CD4-positive, alpha-beta T cell treated with Interleukin-4 for 4 hours (primary cell): ENCODE results near the gene SNAI3.

Source experiments
- DNase-seq: peaks from one replicate; pipeline ENCODE4 v3.0.0-alpha.2; 2020

SNAI3 gene

DNA sequence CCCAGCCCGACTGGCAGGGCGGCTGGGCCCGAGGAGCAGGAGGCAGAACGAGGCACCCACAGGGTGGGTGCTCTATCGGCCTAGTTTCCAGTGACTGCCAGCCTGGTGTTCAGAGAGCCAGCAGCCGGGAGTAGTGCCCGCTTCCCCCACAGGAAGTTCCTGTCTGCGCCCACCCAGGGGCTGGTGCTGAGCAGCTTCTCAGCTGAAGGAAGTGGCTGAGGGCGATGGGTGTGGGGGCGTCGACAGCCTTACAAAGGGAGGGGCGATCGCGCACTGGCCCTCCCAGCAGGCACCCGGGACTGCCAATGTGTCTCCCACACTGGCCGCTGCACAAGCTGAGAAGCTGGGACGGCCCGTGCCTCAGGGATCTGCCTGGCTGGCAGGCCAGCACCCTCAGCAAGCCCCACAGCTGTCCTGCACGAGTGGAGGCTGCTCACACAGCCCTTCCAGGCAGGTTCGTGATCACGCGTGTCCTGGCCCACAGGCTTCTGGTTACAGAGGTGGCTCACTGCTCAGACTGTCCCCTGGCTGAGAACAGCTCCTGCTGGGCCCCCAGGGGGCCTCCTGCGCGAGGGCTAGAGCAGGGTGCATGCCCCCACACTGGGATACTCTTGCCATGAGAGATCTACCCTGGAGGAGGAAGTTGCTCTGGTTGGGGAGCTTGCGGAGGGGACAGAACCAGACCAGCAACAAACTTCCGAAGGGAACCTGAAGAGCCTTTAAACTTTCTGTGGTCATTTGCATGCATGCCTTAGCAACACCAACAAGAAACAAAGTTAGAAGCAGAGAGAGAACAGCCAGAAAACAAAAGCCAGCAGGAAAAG, 17.4 kb upstream of the SNAI3 start:
- DNase-seq: peak; percentile 70

DNA sequence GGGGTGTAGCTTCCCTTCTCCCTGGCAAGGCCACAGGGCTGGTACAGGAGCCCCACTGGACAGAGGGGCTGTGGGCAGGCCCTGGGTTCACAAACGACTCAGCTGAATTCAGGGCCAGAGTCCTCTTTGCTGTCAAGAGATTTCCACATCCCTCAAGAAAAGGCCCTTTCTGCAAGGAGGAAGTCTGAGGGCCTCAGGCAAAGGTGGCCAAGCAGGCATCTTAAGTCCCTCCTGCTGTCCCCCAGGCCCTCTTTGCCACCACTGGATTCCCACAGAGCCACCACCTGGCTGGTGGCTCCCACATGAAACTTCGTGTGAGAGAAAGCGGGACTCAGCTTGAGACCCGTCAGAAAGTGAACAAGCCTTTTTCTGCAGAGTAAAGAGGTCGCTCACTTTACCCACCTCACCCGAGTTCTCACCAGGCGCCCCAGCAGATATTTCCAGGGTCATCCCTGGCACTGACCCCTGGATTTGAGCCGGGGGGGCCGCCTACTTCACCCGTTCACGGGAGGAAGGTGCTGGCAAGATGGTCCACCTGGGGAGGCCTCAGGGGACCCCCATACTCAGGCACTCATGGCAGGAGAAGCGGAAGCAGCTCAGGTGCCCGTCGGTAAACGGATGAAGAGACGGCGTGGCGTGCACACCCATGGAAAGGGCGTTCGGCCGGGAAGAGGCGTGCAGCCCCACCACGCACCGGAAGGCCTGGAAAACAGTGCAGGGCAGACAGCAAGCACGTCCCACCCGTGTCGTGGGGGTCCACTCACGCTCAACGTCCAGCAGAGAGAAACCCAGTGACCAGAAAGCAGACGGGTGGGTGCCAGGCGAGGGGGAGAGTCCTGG, 16.3 kb upstream of the SNAI3 start:
- no peak for DNase-seq

DNA sequence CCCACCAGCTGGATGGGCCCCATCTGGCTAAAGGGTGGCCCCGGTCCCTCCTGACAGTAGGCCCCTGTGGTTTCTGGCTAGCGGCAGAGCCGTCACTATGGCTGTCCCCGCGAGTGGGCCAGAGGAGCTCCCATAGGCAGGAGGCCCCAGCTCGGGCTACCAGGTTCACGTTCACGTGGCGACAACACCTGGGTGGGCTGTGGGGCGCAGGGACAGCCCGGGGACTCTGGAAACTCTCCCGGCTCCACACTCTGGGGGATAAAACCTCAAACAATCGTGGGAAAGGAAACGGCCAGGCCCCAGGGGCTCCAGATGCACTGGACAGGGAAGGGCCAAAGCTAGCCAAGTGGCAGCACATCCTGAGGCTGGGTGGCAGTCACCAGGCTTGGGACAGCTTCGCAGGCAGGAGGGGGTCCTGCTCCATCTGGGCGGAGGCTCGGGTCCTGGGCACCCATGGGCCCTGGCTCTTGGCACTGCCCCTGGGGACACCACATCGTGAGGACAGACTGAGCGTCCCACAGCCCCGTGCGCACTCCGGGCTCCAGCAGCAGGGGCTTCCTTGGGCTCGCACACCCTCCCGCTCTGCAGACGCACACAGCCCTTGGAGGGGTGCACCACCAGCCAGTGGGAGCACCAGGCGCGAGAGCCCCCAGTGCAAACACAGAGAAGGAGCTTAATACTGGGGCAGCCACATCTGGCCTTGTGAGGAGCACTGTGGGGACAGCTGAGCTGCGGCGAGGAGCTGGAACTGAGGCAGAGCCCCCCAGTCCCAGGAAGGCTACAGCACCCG, 15.5 kb upstream of the SNAI3 start:
- DNase-seq: no peak

DNA sequence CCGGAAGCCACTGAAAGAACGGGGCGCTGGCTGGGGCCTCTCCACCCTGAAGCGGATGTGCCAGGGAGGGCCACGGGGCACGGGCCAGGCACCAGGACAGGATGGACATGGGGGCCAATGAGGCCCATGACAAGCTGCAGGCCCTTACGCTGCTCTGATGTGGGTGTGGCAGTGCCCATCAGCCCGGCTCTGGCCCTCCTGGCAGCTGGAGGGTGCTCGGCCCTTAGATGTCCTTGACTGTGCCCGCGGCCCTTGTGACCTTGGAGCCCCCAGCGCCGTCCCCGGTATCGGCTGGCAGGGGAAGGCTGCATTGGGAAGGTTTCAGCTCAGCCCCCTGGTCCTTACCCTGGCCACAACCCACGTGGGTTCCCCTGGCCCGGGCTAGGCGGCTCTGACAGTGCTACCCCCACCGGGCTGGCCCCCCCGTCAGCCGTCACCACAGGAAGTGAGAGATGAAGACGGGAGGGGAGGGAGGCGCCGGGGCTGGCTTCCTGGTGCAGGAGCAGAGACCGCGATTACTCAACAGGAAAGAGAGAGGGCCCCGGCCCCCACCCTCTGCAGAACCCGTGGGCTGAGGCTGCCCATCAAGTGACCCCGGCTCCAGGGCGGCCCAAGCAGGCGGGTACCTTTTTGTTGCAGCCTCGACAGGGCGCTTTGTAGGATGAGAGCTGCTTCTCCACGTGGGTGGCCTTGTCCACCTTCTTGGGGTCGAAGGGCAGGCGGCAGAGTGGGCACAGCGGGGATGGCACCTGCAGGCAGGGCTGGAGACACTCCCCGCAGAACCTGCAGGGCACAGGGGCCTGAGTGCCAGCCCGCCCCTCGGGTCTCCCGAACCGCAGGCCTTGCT, 14.6 kb upstream of the SNAI3 start:
- peak; percentile 95 for DNase-seq

DNA sequence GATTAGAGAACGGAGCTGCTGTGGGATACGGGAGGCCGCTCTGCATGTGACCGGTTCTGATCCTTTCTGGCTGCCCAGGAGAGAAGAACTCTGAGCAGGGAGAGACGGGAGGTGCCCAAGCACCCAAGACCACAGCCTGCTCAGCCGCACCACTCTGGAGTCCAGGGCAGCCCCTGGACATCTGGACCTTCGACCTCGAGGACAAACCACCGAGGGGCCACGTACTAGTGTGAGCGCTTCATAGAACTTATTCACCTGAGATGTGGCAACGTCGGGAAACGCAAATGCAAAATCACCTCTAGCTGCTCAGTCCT, 14.0 kb upstream of the SNAI3 start:
- DNase-seq: no peak

DNA sequence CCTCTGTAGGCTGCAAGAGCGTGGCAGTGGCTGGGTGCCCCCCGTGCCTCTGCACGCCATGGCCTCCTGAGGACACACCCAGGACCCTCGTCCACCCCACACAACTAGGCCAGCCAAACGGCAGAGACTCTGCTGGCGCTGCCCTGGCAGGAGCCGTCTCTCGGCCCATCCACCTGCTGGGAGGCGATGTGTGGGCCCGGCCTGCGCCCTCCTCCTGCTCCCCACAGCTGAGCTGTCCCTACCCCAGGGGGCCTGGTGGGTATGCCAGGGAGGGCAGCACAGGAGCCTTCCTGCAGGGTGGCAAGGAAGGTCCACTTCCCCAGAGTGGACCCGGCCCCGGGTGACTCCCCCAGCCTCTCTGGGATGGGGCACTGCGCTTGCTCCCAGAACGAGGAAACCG, 12.9 kb upstream of the SNAI3 start:
- no peak for DNase-seq

DNA sequence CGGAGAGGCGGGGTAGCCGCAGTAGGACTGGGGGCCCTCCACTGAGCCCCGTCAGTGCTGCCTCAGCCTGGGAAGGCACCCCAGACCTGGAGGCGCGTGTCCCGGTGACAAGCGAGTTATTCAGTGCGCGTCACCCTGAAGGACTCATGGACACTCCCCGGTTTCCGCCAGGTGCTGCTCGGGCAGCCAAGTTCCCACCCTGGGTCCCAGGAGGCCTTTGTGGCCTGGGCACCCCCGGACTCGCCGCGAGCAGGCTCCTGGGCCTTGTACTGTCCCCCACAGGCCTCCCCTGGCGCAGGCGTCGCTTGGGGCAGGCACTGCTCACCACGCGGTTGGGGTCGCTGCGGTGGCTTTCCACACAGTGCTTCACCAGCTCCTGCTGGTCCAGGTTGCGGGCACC, 12.3 kb upstream of the SNAI3 start:
- no peak for DNase-seq

DNA sequence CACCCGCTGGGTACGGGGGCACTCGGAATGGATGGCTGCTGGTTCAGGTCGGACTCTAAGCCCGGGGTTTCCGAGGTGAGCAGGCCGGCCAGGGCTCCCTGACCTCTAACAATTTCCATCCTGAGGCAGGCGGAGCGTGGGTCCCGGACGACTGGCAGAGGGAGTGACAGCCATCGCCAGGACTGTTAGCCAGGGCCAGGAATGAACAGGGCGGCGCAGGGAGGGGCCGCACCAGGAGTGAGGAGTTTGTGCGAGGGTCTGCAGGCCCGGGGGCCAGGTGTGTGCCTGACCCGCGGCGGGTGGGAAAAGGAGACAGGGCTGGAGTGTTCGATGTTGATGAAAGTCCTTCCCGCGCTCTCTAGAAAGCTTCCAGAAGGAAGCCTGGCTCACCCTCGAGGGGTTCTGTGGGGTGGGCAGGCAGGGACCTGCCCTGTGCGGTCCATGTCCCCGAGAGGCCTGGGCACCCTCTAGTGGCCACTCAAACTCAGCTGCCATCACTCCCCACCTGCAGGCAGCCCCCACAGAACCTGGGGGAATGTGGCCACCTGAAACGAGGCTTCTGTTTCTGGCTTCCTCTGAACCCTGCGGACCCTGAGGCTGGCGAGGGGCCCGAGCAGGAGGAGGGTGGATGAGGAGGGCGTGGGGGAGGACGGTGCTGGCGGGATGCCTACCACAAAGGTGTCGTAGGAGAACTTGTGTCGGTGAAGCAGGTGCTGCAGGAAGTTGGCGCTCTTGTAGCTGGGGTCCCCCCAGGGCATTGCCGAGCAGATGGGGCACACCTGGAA, 11.7 kb upstream of the SNAI3 start:
- DNase-seq: no peak

DNA sequence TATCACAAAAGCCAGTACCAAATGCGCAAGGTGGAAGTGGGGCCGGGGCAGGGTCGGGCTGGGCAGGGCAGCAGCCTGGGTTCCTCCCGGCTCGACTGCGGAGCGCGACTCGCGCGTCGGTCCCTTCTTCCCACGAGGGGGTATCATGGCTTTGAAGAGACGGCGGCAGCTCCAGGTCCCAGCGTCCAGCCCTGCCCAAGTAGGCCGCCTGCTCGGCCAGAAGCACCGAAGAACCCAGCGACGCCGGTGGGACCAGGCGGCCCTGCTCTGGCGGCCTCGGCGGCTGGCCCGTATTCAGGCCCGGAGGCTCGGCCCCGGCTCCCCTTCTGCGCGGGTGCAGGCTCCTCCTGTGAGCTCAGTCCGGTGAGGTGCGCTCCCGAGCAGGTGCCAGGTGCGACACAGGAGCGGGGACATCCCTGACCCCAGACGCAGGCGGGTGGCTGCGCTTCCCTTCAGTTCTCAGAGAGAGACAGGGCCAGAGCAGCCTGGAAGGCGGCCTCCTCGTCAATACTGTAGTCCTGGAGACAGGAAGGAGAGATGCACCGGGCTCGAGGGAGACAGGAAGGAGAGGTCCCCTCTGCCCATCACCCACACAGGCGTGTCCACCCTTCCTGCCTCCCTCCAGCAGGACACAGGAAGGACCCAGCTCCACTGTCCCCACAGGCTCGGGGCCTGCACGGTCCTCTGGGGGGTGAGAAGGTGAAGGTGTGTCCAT, 11.0 kb upstream of the SNAI3 start:
- no peak for DNase-seq

DNA sequence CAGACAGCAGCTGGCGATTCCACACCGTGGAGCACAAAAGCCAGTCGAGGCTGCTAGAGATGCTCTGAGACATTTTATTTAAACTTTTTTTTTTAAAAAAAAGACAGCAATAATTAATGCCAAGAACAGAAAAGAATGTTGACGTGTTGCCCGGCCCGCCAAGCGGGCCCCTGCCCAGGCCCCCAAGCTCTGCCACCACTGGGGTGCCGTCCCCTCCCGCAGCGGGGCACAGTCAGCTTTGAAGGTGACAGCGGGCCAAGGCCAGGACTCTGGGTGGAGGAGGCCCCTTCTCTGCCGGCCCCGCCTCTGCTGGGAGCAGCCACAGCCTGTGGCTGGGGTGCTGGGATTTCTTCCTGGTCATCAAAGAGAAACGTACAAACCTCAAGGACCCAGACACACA, 10.1 kb upstream of the SNAI3 start:
- DNase-seq: no peak

DNA sequence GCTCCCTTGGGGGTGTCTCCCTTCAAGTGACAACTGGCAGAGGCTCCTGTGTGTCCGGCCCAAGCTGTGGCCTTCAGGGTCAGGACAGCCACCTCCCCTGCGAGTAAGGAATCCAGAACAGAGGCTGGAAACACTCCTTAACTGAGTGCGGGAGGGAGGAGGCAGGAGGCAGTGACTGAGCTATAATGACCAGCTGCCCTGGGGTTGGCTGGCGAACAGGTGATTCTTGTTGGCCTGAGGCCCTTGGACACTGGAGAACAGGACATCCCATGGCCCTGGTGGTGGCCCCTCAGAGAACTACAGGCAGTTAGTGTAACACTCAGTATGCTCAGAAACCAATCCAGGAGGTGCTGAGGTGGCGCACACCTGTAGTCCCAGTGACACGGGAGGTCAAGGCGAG, 9.4 kb upstream of the SNAI3 start:
- no peak for DNase-seq

DNA sequence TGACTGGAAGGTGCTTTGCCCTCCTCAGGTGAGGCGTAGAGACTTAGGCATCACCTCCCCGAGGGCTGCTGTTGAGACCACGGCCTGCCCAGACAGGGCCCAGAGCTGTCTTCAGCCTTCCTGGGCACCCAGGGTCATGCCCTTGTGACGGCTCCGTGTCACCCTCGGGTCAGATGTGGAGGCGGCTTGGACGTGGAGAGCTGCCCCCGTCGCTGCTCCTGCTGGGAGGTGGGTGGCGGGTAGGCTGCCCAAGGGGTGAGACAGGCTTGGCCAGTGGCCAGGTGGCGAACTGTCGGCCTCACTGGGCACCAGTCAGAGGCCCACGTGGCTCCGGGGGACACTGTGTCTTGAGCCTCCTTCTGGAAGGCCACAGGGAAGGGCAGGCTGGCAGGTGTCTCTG, 8.9 kb upstream of the SNAI3 start:
- DNase-seq: no peak

DNA sequence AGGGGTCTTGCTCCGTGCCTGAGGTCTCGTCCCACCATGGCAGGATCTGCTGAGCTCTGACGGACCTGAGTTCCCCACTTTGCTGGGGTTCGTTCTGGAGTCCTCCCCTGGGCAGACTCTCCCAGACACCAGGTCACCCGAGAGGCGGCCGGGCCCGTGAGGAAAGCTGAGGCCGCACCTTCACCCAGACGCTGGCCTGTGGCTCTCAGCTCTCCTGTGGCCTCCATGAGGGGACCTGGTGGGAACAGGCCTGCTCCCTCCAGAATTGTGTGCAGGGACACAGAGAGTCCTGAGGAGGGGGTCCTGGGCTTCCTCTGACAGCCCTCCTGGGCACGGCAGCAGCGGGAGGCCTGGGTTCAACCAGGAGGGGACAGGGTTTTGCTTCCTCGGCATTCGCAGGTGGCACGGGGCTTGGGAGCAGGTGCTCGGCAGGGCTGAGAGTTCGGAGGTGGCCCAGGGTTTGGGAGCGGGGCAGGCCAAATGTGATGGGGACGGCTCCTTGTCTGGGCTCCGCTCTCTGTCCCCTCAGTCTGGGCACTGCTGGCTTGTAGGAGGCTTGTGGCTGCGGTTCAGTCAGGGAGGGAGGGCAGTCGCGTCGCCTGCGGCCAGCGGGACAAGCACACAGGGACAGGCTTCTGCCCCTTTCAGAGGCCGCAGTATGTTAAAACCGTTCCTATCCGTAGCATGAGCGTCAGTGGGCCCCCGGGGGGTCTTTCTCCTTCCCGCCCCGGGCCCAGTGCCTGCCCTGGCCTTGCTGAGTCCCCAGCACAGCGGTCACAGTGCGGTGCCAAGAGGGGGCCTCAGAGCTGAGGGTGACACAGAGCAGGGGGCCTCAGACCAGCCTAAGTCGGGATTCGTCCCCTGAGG, 8.1 kb upstream of the SNAI3 start:
- no peak for DNase-seq

DNA sequence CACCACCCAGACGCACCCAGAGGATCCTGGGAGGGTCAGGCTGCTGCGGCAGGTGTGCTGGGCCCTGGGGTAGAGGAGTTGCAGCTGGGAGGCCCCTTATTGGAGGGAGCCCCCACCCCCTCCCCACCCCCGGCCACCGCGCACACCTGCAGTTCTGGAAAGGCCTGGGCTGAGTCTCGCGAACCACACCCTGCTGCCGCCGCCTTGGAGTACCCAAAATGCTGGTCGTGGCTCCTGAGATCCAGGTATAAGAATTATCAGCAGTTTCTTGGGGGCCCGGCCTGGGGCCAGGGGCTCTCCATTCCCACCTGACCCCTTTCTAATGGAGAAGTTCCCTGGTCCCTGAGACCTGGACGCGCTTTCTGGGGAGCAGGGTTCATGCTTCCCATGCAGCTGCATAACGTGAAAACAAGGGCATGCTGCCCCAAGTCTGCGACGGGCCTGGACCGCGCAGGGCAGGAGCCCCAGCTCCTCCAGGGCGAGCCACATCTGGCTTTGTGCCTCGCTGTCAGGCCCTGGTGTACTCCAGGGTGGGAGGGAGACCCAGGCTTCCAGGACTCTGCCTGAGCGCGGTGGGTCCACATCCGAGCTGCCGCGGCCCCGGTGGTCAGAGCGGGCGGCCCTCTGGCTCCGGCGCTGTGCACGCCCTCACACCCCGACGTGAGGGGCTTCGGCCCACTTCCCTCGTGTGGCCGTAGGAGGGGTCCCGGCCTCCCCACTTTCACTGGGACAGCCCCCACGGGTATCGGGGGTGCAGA, 7.3 kb upstream of the SNAI3 start:
- DNase-seq: no peak

DNA sequence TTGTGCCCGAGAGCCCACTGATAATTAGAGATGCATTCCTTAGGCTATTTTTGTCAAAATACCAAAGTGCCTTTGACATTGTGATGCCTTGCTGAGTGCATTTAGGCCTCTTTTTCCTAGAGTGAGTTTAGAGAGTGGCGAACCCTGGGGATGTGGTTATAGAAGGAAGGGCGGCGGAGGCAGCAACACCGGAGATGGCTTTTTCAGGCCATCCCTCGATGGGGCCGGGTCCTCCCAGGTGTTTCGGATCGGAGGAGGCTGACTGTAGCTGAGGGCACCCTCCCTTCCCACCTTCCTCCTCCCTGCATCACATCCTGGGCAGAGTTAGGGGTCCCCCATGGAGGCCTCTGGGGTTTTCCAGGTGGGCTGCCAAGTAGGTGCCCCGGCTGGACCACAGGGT, 6.6 kb upstream of the SNAI3 start:
- no peak for DNase-seq

DNA sequence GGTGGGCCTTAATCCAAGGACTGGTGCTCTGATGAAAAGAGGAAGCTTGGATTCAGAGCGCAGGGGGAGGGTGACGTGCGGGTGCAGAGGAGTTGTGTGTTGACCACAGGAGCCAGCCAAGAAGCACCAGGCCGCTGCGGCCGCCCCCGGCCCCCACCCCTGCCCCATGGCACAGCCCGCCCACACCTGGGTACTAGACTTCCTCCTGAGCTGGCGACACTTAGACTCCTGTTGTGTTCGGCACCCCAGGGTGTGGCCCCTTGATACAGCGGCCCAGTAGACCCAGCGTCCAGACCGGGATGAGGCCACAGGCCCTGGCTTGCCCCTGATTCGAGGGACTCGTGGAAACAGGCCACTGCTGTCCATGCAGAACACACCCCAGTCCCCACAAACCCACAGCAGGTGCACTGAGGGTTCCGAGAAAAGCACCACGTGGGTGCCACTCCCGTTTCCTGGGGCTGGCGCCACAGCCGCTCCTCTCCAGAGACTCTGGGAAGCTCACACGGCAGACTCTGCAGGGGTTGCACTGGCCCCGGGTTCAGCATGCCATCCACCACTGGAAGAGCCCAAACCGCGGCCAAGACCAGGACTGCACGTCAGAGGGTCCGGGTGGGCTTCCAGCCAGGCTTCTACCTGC, 5.7 kb upstream of the SNAI3 start:
- DNase-seq: peak; percentile 45

DNA sequence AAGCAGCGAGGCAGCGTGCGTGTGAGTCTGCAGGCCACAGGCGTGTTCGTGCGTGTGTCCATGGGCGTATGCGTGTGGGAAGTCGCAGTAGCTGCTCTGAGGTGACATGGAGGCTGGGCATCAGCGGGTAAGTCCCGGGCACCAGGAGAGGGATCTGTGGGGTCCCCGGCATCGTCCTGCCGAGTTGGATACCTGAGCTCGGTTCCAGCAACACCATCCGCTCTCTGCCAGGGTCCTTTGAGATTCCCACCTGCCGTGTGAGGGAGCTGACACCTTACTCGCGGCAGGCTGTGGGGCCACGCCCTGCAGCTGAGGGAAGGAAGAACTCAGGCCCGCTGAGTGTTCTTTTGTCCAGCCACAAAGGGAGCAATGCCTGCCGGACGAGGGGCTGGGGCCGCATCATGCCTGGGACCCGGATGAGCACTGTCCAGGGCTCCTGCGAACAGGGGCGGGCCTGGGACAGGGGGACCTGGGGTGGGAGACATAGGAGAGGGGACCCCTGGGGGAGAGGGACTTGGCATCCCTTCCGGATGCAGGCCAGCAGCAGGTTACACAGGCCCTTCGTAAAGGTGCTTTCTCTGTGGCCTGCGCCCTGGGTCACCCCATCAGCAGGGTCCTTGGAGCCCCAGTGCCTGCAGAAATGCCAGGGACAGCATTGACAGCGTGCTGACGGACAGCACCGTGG, 5.0 kb upstream of the SNAI3 start:
- DNase-seq: no peak
